Activated T-helper 1 cell treated with anti-CD3 and anti-CD28 coated beads, Interleukin-2, amount 50 U/mL, for 16 hours (primary cell): Measurements from ENCODE around the gene DHX9.

Source experiments
- DNase-seq, 2 donors: peaks; one replicate each; pipeline ENCODE4 v3.0.0-alpha.2; 2020; ENCODE audit warnings: low read depth in 1 of 2, low spot score in 1 of 2

The DHX9 gene

DNA sequence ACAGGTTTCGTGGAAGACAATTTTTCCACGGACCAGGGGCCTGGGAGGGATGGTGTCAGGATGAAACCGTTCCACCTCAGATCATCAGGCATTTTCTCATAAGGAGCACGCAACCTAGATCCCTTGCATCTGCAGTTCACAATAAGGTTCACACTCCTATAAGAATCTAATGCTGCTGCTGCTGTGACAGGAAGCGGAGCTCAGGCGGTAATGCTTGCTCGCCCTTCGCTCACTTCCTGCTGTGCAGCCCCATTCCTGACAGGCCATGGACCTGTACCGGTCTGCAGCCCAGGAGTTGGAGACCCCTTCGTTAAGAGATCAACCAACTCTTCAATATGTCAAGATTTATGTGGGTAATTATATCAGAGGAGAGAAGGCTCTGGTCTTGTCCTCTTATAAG, 3.3 kb upstream of the DHX9 start:
- DNase-seq: no peak

DNA sequence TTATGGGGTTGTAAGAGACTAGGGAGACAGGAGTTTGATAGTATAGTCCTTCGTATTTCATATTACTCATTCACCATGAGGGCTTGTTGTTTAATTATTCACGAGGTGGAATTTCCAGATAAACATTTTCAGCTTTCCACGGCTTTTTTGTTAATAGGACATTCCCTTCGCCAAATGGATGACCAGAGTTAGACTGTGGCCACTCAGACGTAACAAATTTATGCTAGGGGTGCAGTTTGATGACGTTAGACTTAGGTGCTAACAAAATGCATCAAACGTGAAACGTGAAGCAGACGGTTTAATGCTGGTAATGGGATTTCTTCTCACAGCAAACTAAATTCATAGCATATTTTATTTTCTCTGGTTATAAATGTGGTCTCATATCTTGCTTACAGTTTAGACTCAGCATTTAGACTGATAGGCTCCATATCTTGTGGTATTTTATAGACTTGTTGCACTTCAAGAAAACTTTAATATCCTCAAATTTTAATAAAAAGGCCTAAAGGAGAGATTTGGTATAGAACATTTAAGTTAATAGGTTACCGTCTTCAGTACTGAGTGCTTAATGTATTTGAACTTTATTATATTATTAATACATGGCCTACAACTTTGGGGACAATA, 2.3 kb downstream of the DHX9 start:
- no peak for DNase-seq

DNA sequence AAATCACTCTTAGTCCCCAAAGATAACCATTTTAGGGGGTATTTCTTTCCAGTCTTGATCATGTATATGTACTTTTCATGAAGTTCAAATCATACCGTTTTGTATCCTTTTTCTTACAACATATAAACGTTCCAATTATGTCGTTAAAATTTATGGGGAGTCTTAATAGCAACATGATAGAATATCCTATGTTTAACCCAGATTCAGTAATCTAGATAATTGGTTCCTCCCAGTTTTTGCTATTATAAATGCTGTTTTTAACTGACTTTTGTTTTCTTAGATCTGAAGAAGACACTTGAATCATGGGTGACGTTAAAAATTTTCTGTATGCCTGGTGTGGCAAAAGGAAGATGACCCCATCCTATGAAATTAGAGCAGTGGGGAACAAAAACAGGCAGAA, 3.1 kb downstream of the DHX9 start:
- no peak for DNase-seq

DNA sequence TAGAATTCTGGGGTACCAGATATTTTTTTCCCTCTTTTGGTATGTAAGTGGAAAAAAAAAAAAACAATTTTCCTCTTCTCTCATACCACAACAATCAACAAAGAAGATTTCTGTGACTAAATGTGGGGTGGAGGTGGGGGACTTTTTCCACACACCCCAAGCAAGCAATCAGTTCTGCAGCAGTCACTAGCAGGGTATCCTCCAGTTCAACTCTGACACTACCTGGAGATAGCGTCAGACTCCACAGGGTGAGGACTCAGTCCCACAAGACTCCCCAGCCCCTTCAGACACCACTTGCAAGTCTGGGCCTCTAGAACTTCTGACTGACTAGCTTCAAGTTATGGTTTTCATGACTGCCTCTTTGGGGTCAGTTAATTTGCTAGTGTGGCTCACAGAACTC, 6.2 kb downstream of the DHX9 start:
- no peak for DNase-seq

DNA sequence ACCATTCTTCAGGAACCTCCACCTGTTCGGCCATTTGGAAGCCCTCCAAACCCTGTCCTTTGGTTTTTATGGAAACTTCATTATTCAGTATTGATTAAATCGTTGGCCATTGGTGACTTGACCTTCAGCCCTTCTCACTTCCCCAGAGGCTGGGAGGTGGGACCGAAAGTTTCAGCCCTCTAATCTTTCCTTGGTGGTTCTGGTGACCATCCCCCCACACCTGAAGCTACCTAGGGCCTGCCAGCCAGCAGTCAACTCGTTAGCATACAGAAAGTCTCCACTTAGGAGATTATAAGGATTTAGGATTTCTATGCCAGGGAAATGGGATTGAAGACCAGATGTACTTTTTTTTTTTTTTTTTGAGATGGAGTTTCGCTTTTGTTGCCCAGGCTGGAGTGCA, 6.7 kb downstream of the DHX9 start:
- DNase-seq: no peak

DNA sequence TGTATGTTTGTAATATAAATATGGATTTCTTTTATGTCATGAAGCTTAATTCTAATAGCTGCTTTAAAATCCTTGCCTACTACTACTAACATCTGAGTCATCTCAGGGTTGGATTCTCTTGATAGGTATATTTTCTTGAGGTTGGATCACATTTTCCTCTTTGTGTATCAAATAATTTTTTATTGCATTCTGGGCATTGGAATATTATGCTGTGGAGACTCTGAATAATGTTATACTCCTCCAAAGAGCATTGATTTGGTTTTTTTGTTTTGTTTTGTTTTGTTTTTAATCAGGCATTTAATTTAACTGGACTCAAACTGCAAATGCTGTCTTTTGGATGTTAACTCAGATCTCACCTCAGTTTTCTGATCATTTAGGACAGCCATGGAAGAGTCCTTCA, 8.0 kb downstream of the DHX9 start:
- no peak for DNase-seq

DNA sequence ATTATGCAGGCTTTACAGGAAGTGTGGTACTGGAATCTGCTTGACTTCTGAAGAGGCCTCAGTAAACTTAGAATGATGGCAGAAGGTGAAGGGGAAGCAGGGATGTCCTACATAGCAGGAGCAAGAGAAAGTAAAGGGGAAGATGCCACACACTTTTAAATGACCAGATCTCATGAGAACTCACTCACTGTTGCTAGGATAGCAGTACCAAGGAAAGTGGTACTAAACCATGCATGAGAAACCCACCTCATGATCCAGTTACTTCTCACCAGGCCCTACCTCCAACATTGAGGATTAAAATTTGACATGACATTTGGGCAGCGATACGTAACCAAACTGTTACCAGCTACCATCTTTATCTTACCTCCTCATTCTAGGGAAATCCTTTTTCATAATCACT, 9.6 kb downstream of the DHX9 start:
- no peak for DNase-seq

DNA sequence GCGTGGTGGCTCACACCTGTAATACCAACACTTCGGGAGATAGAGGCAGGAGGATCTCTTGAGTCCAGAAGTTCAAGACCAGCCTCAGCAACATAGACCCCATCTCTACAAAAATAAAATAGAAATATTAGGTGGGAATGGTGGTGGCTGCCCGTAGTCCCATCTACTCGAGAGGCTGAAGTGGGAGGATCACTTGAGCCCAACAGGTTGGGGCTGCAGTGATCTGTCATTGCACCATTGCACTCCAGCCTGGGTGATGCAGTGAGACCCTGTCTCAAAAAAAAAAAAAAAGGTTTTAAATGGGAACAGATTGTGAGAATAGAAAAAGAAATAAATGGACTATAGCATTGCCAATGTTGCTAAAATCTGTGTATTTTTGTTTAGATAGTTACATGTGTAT, 11.2 kb downstream of the DHX9 start:
- DNase-seq: no peak

DNA sequence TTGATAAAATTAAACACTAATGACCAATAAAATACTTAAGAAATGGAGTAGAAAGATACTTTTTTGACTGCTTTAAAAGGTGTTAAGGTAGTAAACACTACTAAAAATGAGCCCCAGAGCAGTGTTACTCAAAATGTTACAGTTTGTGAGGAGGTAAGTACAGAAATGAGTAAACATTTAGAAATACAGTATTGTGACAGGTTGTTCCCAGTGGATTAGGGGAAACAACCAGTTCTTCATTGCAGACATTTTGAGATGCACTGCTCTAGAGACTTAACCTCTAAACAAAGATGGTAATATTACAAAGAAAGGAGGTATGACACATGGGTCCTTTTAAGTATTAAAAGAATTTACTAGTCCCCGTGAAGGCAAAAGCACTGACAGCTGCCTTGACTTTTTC, 12.7 kb downstream of the DHX9 start:
- DNase-seq: no peak

DNA sequence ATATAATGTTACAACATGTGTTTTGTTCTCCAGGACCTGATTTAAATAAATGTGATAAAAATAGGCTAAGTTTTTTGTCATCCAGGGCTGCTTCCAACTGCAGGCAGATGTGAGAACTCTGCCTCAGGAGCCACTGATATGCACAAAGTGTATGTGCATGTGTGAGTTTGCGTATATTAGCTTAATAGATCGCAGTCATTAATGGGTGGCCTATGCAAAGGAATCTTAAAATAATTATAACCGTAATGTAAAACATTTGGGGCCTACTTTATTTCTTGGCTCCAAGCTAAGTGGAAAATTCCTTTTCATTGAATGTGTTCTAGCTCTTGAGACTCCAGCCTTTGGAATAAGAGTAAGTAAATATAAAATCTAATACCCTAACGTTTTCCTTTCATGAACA, 16.8 kb downstream of the DHX9 start:
- DNase-seq: no peak

DNA sequence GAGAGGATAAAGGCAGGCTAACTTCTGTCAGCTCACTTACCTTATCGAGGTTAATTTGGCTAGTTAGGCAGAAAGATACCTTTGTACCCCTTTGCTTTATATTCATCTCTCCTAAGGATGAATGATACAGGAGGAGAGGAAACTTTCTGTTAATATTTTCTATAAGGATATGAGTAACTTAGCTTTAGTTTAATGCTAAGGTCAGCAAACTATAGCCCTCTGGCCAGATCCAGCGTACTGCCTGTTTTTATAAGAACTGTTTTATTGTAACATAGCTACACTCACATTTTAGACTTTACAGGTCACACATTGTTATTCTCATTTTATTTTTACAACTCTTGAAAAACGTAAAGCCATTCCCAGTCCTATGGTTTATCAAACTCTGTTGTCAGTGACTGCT, 18.1 kb downstream of the DHX9 start:
- no peak for DNase-seq

DNA sequence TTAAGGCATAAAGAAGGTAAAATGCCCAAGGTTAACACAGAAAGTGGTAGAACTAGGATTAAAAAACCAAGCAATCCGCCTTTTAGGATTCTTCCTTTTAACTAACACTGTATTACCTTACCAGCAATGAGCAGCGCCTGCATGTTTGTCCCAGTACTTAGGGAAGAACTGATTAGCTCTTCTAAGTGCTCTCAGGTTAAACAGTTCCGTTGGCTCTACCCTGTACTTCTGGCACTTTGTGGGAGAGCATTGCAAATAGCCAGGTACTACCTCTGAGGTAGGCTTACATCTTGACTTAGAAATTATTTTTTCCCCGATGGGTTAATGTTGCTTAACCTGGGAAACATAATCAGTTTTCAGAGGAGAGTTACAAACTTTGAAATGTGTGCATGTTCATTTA, 21.5 kb downstream of the DHX9 start:
- DNase-seq: no peak

DNA sequence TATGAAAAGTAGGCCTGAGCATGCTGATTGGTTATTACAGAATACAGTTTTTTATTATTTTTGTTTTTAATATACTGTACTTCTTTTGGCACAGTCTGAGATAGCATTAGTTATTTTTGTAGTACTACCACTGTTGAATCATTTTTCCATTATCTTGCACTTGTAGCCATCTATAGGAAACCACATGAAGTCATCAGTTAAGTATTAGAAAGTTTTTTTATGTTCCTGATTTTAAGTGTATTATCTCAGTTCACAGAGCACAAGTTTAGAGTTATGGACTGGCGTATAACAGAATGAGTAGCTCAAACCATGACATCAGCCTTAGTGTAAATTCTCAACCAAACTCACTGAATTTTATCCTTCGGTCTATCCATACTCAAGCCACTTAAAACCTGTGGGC, 22.8 kb downstream of the DHX9 start:
- DNase-seq: no peak

DNA sequence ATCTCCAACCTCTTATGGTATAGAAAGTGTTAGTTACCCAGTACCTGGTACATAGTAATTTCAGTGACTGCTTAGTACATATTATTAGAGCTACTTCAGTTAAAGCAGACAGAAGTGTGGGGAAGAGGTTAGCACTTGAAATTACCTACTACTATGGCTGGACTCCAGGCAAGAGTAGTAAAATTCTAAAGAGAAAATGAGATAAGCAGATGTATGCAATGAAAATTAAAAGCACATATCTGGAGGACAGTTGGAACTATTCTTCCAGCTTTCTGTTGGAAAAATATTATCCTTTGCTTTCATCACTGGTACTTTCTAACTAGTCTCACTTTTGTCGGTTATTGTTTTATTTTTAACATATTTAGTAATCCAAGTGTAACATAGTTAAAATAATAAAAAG, 23.7 kb downstream of the DHX9 start:
- DNase-seq: no peak

DNA sequence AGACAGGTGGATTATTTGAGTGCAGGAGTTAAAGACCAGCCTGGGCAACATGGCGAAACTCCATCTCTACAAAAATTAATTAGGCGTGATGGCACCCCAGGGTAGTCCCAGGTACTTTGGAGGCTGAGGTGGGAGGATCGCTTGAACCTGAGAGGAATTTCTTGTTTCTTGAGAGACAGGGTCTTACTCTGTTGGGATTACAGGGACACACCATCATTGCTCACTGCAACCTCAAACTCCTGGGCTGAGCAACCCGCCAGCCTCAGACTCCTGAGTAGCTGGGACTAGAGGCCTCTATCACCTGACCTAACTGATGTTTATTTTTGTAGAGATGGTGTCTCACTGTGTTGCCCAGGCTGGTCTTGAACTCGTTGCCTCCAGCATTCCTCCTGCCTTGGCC, 24.8 kb downstream of the DHX9 start:
- DNase-seq: no peak

DNA sequence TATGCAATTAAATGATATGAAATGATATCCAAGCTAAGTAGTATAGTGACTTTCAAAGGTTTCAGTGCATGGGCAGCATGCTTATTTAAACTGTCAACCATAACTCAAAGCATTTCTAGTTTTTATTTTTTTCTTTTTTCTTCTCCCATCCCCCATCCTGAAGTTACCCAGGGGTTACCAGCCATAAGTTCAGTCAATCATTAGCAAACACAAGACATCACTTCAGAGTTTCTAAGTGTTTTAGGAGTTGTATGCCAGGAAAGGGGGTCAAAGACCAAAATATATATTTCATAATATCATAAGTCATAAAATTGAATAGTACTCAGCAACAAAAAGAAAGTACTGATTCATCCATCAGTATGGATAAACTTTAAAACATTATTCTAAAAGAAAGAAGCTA, 28.7 kb downstream of the DHX9 start:
- no peak for DNase-seq

DNA sequence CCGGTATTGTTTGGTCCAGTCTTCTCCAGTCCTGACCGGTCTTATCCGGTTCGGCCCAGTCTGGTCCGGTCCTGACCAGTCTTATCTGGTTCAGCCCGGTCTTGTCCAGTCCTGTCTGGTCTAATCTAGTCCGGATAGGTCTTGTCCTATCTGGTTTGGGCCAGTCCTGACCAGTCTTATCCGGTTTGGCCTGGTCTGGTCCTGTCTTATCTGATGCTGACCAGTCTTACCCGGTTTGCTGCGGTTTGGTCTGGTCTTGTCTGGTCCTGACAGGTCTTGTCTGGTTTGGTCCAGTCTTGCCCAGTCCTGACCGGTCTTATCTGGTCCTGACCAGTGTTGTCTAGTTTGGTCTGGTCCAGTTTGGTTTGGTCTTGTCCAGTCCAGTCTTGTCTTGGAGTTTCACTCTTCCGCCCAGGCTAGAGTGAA, 30.1 kb downstream of the DHX9 start:
- no peak for DNase-seq

DNA sequence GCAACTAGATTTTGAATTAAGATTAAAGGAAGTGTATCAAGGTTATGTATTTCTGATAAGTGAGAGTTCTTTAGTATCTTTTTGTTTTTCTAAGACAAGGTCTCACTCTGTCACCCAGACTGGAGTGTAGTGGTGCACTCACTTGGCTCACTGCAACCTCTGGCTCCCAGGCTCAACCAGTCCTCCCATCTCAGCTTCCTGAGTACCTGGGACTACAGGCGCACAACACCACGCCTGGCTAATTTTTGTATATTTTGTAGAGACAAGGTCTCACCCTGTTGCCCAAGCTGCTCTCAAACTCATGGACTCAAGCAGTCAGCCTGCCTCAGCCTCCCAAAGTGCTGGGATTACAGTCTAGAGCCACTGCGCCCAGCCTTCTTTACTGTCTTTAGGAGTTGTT, 33.7 kb downstream of the DHX9 start:
- no peak for DNase-seq

DNA sequence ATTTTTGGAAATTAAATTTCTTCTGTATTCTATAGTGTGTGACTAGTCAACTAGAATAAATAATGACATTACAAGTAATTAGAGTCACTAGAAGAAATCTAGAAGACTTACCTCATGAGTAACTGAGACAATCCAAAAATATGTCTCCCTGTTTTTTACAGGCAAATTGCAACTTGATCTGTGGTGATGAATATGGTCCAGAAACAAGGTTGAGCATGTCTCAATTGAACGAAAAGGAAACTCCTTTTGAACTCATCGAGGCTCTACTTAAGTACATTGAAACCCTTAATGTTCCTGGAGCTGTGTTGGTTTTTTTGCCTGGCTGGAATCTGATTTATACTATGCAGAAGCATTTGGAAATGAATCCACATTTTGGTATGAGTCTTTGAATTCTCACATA, 36.7 kb downstream of the DHX9 start:
- DNase-seq: no peak

DNA sequence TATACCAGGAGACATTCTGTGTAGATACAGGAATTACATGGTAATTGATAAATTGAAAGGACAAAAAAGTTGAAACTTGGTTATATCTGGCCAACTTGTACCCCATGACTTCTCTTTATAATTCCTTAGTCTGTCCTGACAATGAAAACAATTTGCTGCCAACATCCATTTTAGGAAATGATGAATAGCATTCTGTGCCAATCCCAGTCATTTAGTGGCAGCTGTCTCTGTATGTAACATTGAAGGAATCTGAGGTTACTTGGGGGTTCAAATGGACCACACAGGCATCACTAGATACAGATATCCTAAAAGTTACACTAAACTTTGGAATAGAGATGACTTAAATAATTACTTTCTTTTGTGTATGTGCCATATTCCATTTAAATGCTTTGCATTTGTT, 38.2 kb downstream of the DHX9 start:
- DNase-seq: no peak

DNA sequence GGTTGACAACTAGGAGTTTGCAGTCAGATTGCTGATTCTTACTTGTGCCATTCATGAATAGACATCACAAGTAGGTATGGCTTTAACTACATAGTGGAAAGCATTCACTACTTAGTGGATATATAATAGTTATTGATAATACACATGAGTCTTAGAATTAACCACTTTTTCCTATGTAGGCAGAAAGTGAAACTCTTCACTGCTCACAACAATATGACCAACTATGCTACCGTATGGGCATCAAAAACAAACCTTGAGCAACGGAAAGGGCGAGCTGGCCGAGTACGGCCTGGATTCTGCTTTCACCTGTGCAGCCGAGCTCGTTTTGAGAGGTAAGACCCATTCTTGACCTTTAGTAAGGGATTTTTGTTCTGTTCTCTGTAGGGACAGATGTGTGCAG, 38.7 kb downstream of the DHX9 start:
- no peak for DNase-seq

DNA sequence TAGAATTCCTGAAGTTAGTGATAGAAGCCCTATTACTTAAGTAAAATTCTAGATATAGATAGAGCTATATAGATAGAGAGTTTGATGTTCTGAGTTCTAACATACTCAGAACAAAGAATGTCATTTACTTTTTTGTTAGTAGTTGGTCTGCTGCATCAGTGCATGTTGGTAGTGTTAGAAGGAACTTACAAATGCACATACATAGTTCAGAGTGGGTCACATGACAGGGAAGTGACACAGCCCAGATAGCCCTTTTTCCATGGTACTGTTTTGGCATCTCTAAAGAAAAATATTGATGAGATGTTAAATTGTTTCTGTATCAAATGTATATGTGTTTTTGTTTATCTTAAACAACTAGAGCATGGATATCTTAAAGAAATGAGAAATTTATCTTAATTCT, 45.7 kb downstream of the DHX9 start:
- DNase-seq: no peak

DNA sequence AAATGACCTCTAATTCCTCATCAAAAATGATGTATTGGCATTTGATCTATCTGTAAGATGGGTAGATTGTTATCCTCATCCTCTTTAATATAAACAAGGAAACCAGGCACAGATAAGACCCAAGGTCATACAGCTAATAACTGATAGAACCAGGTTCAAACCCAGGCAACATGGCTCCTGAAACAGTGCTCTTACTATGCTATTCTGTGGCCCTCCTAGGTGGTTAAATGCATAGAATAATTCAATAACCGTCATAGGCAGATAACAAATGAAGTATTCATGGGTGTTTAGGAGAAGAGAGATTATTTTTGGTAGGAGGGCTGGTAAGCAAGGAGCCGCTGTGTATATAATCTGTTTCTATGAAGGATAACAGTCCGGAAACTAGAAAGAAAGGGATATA, 46.4 kb downstream of the DHX9 start:
- no peak for DNase-seq

DNA sequence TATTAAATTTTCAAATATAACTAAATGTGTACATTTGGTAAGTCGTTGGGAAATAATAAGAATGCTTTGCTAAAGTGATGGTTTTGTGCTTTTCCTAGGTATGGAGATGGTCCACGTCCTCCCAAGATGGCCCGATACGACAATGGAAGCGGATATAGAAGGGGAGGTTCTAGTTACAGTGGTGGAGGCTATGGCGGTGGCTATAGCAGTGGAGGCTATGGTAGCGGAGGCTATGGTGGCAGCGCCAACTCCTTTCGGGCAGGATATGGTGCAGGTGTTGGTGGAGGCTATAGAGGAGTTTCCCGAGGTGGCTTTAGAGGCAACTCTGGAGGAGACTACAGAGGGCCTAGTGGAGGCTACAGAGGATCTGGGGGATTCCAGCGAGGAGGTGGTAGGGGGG, 47.8 kb downstream of the DHX9 start:
- no peak for DNase-seq
